KG1 (cell line): Measurements from ENCODE around the gene NXF2B.
"Not testable (repeated sequence)": the region's sequence is repeated elsewhere in the genome, so short reads cannot be mapped to it uniquely, and the experiment has no call there.

Experiments
- DNase-seq: peaks from one replicate; lab custom pipeline; 2025; lab: John Stamatoyannopoulos, UW

NXF2B gene, protein sequence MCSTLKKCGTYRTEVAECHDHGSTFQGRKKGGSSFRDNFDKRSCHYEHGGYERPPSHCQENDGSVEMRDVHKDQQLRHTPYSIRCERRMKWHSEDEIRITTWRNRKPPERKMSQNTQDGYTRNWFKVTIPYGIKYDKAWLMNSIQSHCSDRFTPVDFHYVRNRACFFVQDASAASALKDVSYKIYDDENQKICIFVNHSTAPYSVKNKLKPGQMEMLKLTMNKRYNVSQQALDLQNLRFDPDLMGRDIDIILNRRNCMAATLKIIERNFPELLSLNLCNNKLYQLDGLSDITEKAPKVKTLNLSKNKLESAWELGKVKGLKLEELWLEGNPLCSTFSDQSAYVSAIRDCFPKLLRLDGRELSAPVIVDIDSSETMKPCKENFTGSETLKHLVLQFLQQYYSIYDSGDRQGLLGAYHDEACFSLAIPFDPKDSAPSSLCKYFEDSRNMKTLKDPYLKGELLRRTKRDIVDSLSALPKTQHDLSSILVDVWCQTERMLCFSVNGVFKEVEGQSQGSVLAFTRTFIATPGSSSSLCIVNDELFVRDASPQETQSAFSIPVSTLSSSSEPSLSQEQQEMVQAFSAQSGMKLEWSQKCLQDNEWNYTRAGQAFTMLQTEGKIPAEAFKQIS

DNA sequence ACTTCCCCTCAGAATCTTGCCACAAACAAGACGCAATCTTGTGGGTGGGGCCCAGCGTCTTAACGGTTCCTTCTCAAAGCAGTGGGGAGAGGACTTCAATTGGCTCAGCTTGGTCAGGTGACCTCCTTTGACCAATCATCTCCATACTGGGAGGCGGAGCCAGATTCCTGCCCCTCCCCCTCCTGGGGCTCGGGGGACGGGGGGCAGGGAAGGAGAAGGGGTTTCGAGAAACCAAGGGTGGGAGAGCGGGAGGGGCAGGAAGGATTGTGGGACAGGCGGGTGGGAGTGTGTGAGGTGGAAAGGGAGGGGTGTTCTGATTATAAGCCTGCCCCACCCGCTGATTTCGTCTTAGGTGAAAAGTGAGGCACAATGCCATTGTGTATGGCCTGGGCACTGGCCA, at the start of gene NXF2B:
Gene NXF2B (minus strand): TSS at position 101 of the 400 bp plus-strand sequence. CDS start 59,972 bp downstream, outside the sequence.
- DNase-seq: not testable (repeated sequence)

DNA sequence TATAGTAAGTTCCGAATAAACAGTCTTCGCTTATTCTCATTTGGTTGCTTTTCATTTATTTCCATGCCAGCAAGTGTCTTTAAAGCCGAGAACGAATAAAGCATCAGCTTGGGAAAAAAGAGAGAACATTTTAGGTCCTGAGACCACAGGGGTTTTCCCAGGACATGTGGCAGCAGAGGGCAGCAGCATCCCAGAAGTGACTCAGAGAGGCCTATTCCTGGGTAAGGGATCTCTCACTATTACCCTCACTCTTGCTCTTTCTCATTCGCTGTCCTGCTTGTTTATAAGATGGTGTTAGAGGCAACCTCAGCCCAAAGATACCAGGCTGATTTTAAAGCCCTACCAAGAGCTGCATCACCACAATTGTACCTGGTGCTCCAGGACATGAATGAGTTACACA, 39.0 kb upstream of the NXF2B start:
- DNase-seq: not testable (repeated sequence)

DNA sequence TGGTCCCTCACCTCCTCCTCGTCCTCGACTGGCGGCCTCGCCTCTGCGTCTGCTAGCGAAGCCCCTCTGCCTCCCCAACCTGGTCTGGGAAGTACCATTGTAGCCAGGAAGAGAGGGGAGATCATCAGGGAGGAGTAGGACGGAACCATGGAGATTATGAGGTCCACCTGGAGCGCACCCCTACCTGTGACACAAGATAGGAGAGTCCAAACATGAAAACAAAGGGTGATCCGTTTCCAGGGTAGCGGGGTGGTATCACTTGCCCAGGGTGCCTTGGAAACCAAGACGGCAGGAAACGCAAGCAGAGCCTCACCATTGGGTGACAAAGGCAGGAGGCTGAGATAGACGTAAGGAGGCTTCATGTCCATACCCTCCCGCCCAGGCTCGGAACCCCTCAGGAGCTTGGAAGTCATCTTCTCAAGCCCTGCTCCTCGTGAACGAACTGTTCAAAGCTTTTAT, 32.0 kb upstream of the NXF2B start, which contains the start of gene TCP11X2:
Gene TCP11X2 (minus strand): TSS at position 51 of the 459 bp plus-strand sequence.
- not testable (repeated sequence) for DNase-seq

DNA sequence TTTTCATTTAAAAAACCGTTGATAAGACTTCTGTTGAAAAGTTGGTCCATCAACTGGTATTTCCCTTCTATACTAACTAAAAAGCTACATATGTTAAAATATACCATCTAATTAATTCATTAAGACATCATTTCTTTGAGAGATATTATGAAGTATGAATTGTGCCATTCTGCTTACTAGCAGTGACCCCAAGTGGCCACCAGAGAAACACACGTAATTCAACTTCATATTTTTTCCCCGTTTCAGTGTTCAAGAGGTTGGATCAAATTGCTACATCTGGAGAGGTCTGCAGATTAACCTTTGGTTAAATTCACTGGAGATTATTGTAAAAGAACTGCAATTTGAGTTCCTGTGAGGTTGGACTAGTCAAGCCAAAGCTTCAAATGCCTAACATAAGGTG, 30.4 kb upstream of the NXF2B start:
- not testable (repeated sequence) for DNase-seq

DNA sequence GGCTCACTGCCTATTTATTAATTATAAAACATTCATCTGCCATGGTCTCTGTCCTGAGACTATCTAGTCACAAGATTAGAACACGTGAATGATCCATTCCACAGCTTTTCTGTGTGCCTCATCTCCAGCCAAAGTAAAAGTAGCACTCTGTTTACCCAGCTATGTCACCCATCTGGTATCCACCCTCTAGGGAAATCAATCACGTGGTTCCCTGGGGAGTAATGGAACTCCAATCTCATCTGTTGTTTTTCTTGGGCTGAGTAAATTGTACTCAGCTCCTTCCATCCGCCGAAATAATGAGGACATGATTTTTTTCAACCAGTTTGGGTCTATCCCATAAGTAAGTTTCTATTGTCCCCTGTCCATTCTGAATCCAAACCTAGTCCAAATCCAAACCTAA, 18.8 kb upstream of the NXF2B start:
- DNase-seq: not testable (repeated sequence)

DNA sequence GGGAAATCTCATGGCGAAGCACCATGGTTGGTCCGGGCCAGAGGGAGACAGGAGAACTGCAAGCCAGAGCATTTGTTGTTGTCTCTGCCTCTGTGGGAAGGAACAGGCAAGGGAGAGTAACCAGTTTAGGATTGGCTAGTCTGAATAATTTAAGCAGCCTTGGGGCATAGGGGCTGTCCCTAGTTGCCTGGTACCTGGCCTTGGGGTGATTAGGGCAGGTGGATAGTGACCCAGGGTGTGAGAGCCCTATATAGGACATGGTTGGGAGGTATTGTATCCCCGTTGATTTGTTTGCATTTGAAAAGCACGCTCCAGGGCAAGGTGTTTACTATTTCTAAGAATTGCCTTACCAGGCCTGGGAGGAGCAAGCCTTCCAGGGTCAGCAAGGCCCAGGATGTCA, 25.3 kb downstream of the NXF2B start:
- not testable (repeated sequence) for DNase-seq

DNA sequence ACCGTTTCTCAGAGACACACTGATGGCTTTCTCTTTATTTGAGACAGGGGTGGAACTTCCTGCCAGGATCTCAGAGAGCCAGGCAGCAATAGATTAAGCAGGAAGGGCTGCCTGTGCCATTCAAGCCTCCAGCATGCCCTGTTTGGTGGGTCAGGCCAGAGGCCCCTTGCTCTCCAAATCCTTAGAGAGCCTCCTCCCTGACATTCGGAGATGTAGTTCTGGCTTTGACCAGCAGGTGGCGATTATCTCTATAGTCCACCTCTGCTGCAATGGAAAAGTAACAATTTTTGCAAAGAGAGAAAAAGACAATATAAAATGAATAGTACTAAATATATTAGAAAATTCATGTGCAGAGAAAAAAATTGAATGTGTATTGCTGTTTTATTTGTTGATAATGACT, 93.9 kb downstream of the NXF2B start:
- no peak for DNase-seq

DNA sequence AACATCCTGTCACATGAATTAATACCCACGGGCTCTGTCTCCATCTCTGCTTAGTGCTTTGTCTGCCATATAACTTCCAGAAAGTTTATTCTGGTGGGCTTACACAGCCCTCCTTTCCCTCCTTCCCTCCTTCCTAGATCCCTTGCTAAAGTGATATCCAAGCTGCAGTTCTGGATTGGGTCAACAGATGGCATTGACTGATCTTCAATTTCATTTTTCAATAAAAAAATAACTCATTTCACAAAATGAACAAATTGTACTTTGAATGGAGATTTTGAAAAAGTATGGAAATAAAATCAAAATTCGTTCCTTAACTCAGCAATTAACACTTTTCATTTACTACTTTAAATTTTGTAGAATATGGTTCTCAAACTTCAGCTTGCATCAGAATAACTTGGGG, 97.9 kb downstream of the NXF2B start:
- DNase-seq: no peak

DNA sequence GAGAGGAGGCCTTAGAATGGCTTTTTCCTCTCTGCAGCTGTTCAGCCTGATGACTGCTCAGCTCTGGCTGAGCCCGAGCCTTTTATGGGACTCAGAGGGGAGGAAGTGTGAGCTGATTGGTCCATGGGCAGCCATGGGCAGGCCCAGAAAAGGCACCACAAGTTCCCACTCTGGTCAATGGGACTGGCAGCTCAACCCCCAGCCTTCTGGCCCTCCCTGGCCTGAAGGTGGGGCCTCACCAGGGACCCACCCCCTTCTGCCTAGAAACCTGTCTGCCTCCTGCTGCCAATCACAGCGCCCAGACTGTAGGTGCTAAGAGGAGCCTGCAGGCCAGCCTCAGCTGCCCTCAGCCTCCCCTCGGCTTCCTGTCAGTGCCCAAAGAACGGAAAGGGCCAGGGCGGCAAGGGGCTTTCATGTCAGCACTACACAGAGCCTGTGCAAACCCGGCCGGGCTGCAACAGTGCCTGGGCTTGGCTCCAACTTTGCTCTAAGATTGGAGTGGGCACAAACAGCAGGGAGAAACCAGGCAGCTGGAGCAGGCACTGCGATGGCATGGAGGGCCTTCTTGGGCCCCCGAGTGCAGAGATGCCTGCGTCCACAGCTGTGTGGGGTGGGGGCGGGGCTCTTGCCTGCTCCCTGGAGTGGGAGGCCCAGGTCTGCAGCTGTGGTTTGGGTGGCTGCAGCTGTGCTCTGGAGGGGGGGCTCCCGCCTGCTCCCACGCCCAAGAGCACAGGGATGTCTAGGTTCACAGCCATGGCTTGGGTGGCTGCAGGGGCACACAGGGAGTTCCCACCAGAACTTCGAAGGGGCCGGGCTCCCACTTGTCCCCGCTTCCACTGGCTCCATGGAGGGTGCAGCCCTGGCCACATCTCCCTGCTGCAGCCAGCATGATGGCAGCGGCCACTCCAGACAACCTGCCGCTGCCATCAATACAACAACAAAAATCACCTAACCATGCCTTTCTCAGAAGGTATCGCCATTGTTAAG, 100.2 kb downstream of the NXF2B start:
- no peak for DNase-seq

DNA sequence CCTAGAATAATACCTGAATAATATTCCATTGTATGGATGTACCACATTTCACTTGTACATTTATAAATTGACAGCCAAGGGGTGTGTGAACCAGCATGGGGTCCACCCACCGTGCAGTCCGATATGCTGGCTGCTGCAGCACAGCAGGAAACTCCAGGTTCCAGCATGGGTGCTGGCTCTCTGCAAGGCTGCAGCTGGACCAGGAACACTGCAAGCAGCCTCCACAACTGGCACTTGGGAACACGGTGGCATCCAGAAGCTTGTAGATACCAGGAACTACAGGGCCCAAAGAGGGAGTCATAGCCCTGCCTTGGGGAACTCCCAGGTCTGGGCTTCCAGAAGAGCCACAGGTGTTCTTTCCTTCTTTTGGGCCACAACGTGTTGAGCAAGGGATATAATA, 101.6 kb downstream of the NXF2B start:
- DNase-seq: no peak
